ENCODE data around the gene PPP3R1.
"Not testable (repeated sequence)": the region's sequence is repeated elsewhere in the genome, so short reads cannot be mapped to it uniquely, and the experiment has no call there.

The PPP3R1 gene

GRCh38 chr2:68188831-68189230, 63.5 kb downstream of the PPP3R1 start:
- DNase-seq (ENCODE audit: low read depth, low spot score), result no peak

GRCh38 chr2:68187329-68187728, 65.0 kb downstream of the PPP3R1 start:
- no peak for DNase-seq (ENCODE audit: low read depth, low spot score)

GRCh38 chr2:68185541-68186164, 66.7 kb downstream of the PPP3R1 start:
- DNase-seq (ENCODE audit: low read depth, low spot score), result no peak

GRCh38 chr2:68182902-68183301, 69.4 kb downstream of the PPP3R1 start:
- DNase-seq (ENCODE audit: low read depth, low spot score), result no peak

GRCh38 chr2:68178954-68179627, 73.2 kb downstream of the PPP3R1 start:
- DNase-seq (ENCODE audit: low read depth, low spot score), result no peak

GRCh38 chr2:68178432-68178831, 73.9 kb downstream of the PPP3R1 start:
- no peak for DNase-seq (ENCODE audit: low read depth, low spot score)

GRCh38 chr2:68177541-68177940, 74.8 kb downstream of the PPP3R1 start:
- DNase-seq (ENCODE audit: low read depth, low spot score), result no peak

- no peak for DNase-seq (ENCODE audit: low read depth, low spot score)
Observed at GRCh38 chr2:68176657-68177056, 75.7 kb downstream of the PPP3R1 start.

GRCh38 chr2:68175210-68175609, 77.1 kb downstream of the PPP3R1 start:
- DNase-seq (ENCODE audit: low read depth, low spot score), result not testable (repeated sequence)

GRCh38 chr2:68172990-68173700, 79.2 kb downstream of the PPP3R1 start:
- DNase-seq (ENCODE audit: low read depth, low spot score), result no peak

- DNase-seq (ENCODE audit: low read depth, low spot score), result no peak
Observed at GRCh38 chr2:68172521-68172920, 79.8 kb downstream of the PPP3R1 start.

- DNase-seq (ENCODE audit: low read depth, low spot score), result no peak
Observed at GRCh38 chr2:68171684-68172083, 80.6 kb downstream of the PPP3R1 start.

- no peak for DNase-seq (ENCODE audit: low read depth, low spot score)
Observed at GRCh38 chr2:68171146-68171545, 81.2 kb downstream of the PPP3R1 start.

GRCh38 chr2:68169308-68169707, 83.0 kb downstream of the PPP3R1 start:
- DNase-seq (ENCODE audit: low read depth, low spot score), result no peak

GRCh38 chr2:68167186-68167585, 85.1 kb downstream of the PPP3R1 start:
- DNase-seq (ENCODE audit: low read depth, low spot score), result no peak

GRCh38 chr2:68163641-68164040, 88.7 kb downstream of the PPP3R1 start:
- no peak for DNase-seq (ENCODE audit: low read depth, low spot score)

GRCh38 chr2:68158134-68158447, 94.2 kb downstream of the PPP3R1 start:
- DNase-seq (ENCODE audit: low read depth, low spot score), result no peak

- DNase-seq (ENCODE audit: low read depth, low spot score), result peak; percentile 90
Observed at GRCh38 chr2:68157402-68158133, 94.8 kb downstream of the PPP3R1 start, which contains the start of gene PNO1. TSS of gene PNO1 (plus strand) at chr2:68157888. CDS start at chr2:68157935, 47 bp downstream.

- no peak for DNase-seq (ENCODE audit: low read depth, low spot score)
Observed at GRCh38 chr2:68157002-68157401, 95.3 kb downstream of the PPP3R1 start.

GRCh38 chr2:68156419-68156818, 95.9 kb downstream of the PPP3R1 start:
- DNase-seq (ENCODE audit: low read depth, low spot score), result no peak

- no peak for DNase-seq (ENCODE audit: low read depth, low spot score)
Observed at GRCh38 chr2:68155618-68156017, 96.7 kb downstream of the PPP3R1 start.

GRCh38 chr2:68152681-68153347, 99.5 kb downstream of the PPP3R1 start:
- DNase-seq (ENCODE audit: low read depth, low spot score), result no peak

Measured in smooth muscle cell of the brain vasculature (primary cell).